PFSK-1 (cell line): Measurements from ENCODE around the gene SPATS2L.

ENCODE experiments used
- FOXP2 ChIP-seq: optimal IDR thresholded peaks from 2 replicates; pipeline ENCODE3; 2011; ENCODE audit warnings: borderline replicate concordance, control low read depth, inconsistent platforms; ENCODE audit not compliant: insufficient read depth; ENCODE audit errors: extremely low read length, extremely low read depth
- POLR2AphosphoS5 ChIP-seq: IDR thresholded peaks from 2 replicates; pipeline ENCODE4 v1.6.1; 2012; ENCODE audit warnings: low read depth, mild to moderate bottlenecking, control low read depth, low read length, moderate library complexity
- SIN3A ChIP-seq: IDR thresholded peaks from 2 replicates; pipeline ENCODE4 v1.6.1; 2012; ENCODE audit warnings: mild to moderate bottlenecking, low read length, moderate library complexity, borderline replicate concordance; ENCODE audit not compliant: insufficient read depth
- TAF1 ChIP-seq: IDR thresholded peaks from 2 replicates; pipeline ENCODE4 v1.6.1; 2012; ENCODE audit warnings: low read length, control low read depth, borderline replicate concordance; ENCODE audit not compliant: insufficient read depth
- TF ChIP-seq, protein P1 (sequence below), 2 experiments: IDR thresholded peaks; 2 replicates each; pipeline versions ENCODE4 v1.6.1 to v1.8.0; 2011 to 2012; ENCODE audit warnings: low read depth in 2 of 2, low read length in 2 of 2, control low read depth in 1 of 2, inconsistent platforms in 1 of 2, mild to moderate bottlenecking in 1 of 2, moderate library complexity in 1 of 2; ENCODE audit not compliant: insufficient read depth in 1 of 2

Gene SPATS2L

DNA sequence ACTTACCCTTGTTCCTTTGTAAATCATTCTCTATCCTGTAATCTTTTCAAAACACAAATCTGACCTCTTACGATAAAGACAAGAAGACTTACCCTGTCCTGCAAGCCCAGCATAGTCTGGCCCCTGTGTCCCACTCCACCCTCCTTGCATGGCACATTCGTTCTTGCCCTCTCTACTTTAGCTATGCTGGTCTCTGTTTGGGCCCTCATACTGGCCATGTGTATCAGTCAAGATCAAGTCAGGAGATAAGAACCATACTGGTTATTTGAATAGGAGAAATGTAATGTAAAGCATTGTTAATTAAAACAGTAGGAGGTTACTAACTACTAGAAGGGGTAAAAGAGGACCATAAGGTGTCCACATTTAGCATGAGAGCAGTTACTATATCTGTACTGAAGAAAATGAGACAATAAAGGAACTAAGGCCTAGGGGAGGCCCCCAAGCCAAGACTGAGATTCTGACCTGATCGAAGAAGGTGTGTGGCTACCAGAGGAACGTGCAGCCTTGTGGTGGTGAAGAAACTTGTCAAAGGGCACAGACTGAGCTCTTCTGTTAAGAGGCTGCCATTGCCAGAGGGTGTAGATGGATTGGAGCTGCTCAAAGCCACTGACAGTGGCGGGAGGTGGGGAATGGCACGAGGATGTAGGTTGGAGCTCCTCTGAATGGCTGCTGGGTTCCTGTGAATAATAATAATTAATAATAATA lies 122.6 kb downstream of the SPATS2L start:
- no peak for TF ChIP-seq SIN3A
- no peak for TF ChIP-seq POLR2AphosphoS5
- TF ChIP-seq TAF1: no peak
- TF ChIP-seq, protein P1, sequence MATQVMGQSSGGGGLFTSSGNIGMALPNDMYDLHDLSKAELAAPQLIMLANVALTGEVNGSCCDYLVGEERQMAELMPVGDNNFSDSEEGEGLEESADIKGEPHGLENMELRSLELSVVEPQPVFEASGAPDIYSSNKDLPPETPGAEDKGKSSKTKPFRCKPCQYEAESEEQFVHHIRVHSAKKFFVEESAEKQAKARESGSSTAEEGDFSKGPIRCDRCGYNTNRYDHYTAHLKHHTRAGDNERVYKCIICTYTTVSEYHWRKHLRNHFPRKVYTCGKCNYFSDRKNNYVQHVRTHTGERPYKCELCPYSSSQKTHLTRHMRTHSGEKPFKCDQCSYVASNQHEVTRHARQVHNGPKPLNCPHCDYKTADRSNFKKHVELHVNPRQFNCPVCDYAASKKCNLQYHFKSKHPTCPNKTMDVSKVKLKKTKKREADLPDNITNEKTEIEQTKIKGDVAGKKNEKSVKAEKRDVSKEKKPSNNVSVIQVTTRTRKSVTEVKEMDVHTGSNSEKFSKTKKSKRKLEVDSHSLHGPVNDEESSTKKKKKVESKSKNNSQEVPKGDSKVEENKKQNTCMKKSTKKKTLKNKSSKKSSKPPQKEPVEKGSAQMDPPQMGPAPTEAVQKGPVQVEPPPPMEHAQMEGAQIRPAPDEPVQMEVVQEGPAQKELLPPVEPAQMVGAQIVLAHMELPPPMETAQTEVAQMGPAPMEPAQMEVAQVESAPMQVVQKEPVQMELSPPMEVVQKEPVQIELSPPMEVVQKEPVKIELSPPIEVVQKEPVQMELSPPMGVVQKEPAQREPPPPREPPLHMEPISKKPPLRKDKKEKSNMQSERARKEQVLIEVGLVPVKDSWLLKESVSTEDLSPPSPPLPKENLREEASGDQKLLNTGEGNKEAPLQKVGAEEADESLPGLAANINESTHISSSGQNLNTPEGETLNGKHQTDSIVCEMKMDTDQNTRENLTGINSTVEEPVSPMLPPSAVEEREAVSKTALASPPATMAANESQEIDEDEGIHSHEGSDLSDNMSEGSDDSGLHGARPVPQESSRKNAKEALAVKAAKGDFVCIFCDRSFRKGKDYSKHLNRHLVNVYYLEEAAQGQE (IDR thresholded peaks at IDR 0.05; ENCODE audit: insufficient read depth in 1 of 2, low read depth in 2 of 2, low read length in 2 of 2): no peak
- TF ChIP-seq FOXP2: no peak

DNA sequence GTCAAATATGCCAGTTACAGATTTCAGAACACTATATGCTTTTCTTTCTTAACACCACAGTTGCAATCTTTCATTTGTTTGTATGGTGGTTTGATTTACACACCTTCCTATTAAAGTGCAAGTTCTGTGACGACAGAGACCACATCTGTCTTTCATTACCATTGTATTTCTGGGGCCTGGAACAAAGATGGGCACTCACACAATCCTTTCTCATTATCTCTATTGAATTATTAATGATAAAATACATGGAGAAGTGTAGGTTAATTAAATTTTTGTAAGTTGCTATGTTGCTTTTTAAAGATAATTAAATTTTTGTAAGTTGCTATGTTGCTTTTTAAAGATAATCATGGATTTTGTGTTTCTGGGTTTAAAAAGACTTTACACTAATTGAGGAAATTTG lies 123.5 kb downstream of the SPATS2L start:
- TF ChIP-seq POLR2AphosphoS5: no peak
- TF ChIP-seq FOXP2: no peak
- TF ChIP-seq SIN3A: no peak
- no peak for TF ChIP-seq TAF1
- TF ChIP-seq, protein P1 (IDR thresholded peaks at IDR 0.05; ENCODE audit: insufficient read depth in 1 of 2, low read depth in 2 of 2, low read length in 2 of 2): no peak

- TF ChIP-seq SIN3A: no peak
- TF ChIP-seq POLR2AphosphoS5: no peak
- TF ChIP-seq TAF1: no peak
- TF ChIP-seq, protein P1 (IDR thresholded peaks at IDR 0.05; ENCODE audit: insufficient read depth in 1 of 2, low read depth in 2 of 2, low read length in 2 of 2): no peak
- no peak for TF ChIP-seq FOXP2
Observed at GRCh38 chr2:200431996-200432705, 125.7 kb downstream of the SPATS2L start.

GRCh38 chr2:200435379-200435778 lies 128.9 kb downstream of the SPATS2L start:
- TF ChIP-seq SIN3A (no peak), TAF1 (no peak), FOXP2 (no peak), POLR2AphosphoS5 (no peak)
- TF ChIP-seq, protein P1 (IDR thresholded peaks at IDR 0.05; ENCODE audit: insufficient read depth in 1 of 2, low read depth in 2 of 2, low read length in 2 of 2): no peak
